DND-41 (cell line): ENCODE results near the gene COX6B2.

Experiments used
- CTCF ChIP-seq: IDR thresholded peaks from 2 replicates; pipeline ENCODE4 v1.5.1; 2012; ENCODE audit warnings: borderline replicate concordance, low read length, moderate library complexity, mild to moderate bottlenecking; ENCODE audit not compliant: poor library complexity, severe bottlenecking; ENCODE audit errors: extremely low read depth
- EZH2 ChIP-seq: IDR thresholded peaks from 3 replicates; pipeline ENCODE4 v1.6.1; 2012; ENCODE audit warnings: borderline replicate concordance, low read depth, mild to moderate bottlenecking, moderate library complexity, low read length, inconsistent platforms; ENCODE audit not compliant: severe bottlenecking

- peak; percentile 36 for TF ChIP-seq CTCF
- TF ChIP-seq EZH2 = no peak
These were observed 15.2 kb downstream of the COX6B2 start, which contains the start of gene KMT5C for GRCh38 chr19:55339105-55339888.
